Fibroblast of skin of right quadriceps (primary cell): ENCODE measurements around the gene NDE1.
A peak's percentile ranks its signal among the peaks of the same experiment; 100 is the strongest.
"Not testable (repeated sequence)": the region's sequence is repeated elsewhere in the genome, so short reads cannot be mapped to it uniquely, and the experiment has no call there.

Source experiments
- DNase-seq: peaks from one replicate; pipeline ENCODE4 v3.0.0-alpha.2; 2013

NDE1 gene

DNA sequence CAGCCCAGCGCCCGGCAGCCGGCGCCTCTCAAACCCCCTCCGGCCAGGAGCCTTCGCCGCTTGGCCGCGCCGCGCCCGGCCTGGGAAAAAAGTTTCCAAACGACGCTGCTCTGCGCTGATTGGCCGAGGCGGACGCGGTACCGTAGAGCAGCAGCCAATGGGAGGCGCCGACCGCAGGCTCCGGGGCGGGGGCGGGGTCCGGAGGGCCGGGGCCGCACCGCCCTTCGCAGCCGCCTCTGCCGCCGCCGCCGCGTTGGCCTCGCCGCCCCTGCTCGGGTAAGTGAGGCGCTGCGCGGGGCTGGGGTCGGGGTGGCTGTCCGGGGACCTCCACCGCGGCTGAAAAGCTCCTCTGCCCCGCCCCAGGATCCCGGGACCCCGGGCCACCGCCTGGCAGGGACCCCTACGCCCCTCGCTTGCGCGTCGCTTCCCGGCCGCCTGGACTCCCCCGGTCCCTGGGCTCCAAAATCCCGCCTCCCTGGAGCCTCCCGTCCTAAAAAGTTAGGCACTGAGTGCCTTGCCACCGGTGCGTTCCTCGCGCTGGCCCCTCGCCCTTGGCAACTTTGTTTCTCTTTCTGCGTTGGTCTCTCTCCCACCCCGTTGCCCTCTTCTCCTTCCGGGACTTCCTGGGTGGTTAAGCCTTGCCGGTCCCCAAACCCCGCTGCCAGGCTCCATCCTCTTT lies at the start of gene NDE1:
Gene NDE1 (plus strand): TSS at position 227 of the 679 bp plus-strand sequence. CDS start 14,534 bp downstream, outside the sequence.
- DNase-seq, result peak; percentile 87

DNA sequence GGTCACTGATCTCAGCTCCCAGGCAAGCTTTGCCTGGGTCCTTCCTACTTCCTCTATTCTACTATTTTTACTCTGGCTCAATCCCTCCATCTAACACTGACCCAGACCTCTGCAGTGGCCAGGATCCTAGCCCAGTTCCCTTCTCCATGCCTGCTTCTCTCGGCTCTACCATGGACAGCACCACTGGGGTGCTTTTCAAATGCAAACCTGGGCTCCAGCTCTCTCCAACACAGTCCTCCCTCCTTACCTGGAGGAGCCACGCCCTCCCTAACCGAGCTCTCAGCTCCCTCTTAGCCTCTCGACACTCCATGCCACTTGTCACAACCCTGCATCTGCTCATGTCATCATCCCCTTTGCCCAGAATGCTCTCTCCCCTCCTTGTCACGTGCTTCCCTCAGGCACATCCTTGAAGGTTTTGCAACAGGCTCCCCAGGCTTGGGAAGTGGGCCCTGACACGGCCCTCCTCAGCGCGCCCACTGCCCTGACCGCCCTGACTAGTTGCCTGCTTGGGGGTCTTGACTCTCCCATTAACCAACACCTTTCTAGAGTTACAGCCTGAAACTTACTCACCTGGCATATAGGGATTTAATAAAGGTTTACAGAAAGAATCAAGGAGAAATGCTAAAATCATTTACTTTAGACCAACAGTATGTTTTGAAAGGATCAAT lies 48.7 kb upstream of the NDE1 start:
- no peak for DNase-seq

DNA sequence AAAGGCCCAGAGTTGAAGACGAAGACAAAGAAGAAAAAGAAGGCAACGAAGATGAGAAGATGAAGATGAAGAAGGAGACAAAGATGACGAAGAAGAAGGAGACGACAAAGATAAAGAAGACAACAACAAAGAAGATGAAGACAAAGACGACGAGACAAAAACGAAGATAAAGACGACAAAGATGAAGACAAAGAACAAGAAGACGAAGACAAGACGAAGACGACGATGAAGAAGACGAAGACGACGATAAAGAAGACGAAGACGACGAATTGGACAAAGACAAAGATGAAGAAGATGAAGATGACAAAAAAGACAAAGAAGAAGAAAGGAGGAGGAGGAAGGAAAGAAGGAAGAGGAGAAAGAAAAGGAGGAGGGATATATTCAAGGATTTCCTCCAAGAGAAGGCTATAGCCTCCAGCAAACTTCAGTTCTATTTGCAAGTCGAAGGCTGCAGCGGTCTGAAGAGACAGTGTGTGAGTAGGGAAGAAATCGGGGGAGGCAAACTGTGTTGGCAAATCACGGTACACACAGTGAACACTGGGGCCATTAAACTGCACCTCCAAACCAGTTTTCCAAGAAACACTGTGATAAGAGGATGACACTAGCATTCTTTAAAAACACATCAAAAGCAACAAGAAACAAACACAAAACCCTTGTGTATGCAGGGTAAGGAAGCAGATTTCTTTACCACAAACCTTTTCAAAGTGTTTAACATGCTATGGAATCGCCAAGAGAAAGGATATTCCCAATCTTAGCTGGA lies 47.6 kb upstream of the NDE1 start:
- no peak for DNase-seq

DNA sequence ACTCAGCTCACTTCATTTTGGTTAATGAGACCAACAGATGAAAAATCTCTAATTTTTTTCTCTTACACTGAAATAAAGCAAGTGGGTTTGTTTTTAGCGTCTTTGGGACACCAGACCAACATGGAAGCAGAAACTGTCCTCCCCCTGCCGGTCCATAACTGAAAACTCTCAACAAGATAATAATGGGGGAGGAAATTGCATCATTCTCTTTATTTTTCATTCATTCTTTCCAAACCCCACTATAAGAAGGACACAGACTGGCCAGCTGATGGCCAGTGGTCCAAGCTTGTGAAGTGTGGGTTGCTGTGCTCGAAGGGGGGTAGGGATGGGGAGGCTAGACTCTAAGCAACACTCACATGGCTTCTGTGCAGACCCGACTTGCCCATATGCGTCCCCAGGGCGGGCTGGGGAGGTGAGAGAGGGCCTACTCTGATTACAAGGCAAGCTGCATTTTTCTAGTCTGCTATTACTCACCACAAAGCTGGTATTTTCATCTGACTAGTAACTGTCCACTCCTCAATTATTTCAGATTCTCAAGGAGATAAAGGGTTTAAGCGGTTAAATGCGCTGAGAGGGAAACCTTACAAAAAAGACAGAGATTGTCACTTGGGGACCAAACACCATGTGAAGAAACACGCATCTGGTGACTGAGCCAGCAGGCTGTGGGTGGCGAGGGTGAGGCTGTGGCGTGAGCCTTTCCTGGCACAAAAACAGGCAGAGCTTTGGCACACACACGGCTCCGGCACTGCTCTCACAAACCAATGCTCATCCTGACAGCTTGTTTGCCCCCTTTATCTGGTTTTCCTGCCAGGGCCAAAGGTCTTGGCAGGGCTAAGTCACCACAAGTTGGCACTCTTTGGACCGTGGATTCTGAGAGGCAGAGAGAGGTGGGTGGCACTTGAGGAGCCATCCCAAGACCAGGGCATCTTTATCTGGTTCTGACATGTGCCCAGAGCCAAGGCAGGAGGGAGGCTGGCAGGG lies 45.3 kb upstream of the NDE1 start:
- DNase-seq, result no peak

DNA sequence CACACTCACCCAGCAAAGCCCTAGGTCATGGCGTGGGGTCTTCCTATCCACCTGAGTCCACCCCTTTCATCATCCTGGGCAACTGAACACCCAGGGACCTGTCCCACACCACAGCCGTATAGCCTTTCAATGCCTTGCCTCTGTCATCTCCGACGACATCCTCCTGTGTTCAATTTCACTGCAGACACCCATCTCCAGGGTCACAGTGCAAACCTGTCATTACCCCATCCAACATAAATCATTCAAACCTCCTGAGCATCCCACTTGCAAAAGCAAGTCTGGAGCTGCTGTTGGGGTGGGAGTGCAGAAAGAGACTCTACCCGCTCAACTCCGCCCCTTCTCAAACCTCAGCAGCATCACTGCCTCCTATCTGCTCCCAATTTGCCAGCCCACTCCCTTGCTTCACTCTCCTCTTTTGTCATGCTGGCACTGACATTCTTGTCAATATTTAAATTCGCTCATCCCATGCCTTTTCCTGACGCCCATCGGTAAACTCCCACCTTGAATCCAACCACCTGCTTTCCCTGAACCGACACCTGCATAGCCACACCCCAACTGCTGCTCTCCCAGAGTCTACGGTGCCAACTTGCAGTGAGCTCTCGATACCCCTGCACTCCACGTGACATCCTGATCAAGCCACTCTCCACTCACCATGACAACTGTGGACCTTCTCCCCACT lies 44.1 kb upstream of the NDE1 start:
- DNase-seq, result no peak

- DNase-seq, result no peak
Measured at GRCh38 chr16:15606518-15607220, 43.4 kb upstream of the NDE1 start.

GRCh38 chr16:15607221-15607699 lies 42.8 kb upstream of the NDE1 start:
- not testable (repeated sequence) for DNase-seq

GRCh38 chr16:15607700-15608396 lies 42.2 kb upstream of the NDE1 start:
- no peak for DNase-seq

- no peak for DNase-seq
Measured at GRCh38 chr16:15608398-15609285, 41.4 kb upstream of the NDE1 start.

- DNase-seq, result no peak
Measured at GRCh38 chr16:15609286-15609649, 40.8 kb upstream of the NDE1 start.

- DNase-seq, result no peak
Measured at GRCh38 chr16:15610369-15610871, 39.6 kb upstream of the NDE1 start.

DNA sequence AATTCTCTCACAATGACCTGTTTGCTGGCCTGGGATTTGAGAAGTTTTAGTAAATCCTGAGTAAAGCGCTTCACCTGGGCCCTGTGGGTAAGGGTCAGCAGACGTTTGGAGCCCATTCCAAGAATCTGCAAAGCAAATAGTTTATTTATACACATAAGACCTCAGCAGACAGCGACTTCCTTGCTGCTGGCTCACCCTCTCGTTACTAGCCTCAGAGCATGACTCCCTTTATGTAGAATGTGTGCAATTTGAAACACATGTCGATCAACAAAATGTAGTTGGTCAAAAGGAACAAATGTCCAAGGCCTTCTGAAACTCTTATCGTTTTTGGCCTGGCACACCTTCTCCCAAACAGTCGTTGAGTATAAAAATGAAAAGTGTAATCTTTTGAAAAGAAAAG lies 38.4 kb upstream of the NDE1 start:
- peak; percentile 20 for DNase-seq

DNA sequence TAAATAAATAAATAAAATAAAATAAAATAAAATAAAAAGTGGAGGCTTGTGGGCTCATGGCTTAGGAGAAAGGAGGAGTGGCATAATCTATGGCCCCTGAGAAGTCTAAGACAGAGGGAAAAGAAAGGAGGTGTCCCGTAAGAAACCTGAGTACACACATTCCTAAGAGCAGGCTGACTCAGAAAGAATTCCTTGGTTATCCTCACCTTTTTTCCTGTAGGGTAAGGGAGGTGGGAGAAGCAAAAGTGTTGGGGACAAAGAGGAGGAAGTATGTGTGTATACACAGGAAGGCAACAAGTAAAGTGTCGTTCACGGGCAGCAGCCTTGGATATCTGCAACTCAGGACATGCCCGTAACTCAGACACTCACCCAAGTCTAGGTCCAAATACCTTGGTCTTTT lies 36.4 kb upstream of the NDE1 start:
- no peak for DNase-seq

- DNase-seq, result no peak
Measured at GRCh38 chr16:15616012-15616411, 34.0 kb upstream of the NDE1 start.

DNA sequence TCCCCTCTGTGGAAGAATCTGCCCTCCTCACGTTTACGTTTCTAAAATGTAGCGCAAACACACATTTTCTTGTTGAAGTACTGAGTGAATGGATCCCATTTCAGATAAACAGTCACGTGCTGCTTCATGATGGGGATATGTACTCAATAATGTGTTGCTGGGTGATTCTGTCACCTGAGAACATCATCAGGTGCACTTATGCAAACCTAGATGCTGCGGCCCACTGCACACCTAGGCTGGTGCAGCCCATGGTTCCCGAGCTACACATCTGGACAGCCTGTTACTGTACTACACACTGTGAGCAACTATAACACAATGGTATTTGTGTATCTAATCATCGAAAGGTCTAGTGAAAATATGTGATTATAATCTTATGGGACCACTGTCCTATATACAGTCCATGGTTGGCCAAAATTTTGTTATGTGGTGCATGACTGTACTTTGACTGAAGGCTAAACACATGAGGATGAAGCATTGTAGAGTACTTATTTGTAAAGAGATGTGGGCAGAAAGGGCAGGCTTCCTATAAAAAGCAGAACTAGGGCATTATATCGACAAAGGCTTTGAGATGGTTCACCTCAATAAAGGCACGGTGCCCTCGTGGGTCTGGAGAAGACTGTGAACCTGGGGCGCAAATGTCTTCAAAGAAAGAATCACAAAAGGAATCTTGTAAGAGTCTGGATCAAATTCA lies 33.4 kb upstream of the NDE1 start:
- no peak for DNase-seq

GRCh38 chr16:15617901-15618300 lies 32.1 kb upstream of the NDE1 start:
- no peak for DNase-seq

- DNase-seq, result peak; percentile 68
Measured at GRCh38 chr16:15618392-15618791, 31.7 kb upstream of the NDE1 start.

DNA sequence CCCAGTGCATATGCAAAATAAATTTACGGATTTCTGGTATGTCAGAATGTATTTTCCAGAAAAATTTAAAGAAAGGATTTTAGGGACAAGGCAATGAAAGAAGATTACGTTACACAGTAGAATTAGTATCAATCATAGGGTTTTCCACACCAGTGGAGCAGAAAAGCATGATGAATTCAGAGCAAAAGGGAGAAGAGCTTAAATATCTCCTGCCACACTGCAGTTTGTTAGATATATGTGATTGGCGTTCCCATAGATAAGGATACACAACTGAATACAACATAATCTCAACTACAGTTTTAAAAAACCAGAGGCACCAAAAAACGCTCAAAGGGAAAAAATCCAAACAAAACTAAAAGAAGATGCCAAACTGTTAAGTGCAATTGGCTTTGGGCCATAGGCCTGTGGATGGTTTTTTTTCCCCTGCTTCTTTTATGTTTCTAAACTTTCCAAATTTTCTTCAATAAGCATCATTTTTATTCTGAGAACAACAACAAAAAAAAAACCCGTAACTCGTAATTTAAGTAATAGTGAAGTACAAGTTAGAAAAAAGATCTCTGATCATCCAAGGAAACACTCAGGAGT lies 29.3 kb upstream of the NDE1 start:
- DNase-seq, result no peak
